Measurements from ENCODE around the gene ETV4.
A peak's percentile ranks its signal among the peaks of the same experiment; 100 is the strongest.
"Not testable (repeated sequence)": the region's sequence is repeated elsewhere in the genome, so short reads cannot be mapped to it uniquely, and the experiment has no call there.

The ETV4 gene

DNA sequence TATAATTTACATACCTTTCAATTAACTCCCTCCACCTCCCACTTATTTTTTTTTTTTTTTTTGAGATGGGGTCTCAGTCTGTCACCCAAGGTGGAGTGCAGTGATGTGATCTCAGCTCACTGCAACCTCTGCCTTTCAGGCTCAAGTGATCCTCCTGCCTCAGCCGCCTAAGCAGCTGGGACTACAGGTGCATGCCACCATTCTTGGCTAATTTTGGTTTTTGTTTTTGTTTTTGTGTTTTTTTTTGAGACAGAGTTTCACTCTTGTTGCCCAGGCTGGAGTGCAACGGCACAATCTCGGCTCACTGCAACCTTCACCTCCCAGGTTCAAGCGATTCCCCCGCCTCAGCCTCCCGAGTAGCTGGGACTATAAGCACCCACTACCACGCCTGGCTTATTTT lies 36.7 kb downstream of the ETV4 start:
- not testable (repeated sequence) for DNase-seq

- no peak for DNase-seq
Observed at GRCh38 chr17:43490621-43491020, 55.5 kb downstream of the ETV4 start.

- peak; percentile 99 for DNase-seq
Observed at GRCh38 chr17:43483674-43484551, 62.2 kb downstream of the ETV4 start, which contains the start of gene DHX8. Gene DHX8 (plus strand): TSS chr17:43483975. CDS start chr17:43484038, 63 bp downstream.

DNA sequence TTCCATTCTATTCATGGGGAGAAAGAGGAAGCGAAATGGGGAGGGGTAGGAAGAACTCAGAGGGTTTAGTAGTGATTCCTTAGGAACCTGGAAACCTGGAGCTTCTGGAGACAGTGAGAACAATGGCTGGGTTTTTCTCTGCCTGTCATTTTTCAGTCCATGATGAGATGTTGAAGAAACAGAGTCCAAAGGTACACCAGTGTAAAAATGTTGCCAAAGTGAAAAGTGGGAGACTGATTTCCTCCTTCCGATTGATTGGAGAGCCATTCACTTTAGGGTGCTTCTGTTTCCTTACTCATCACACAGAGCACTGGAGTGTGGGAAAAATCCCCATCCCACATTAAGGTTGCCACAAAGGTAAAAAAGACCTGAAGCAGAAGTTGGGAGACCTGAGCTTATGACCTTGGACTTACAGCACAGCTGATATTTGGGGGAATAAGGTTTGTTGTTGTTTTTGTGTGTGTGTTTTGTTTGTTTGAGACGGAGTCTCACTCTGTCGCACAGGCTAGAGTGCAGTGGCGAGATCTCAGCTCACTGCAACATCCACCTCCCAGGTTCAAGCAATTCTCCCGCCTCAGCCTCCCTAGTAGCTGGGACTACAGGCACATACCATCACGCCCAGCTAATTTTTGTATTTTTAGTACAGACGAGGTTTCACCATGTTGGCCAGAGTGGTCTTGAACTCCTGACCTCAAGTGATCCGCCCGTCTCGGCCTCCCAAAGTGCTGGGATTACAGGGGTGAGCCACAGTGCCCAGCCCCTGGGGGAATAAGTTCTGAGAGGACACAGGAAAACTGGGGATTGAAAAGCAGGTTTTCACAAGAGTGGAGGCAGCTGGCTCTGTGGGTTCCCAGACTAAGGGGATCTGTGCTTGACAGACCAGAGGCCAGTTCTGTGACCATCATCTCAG lies 63.8 kb downstream of the ETV4 start:
- no peak for DNase-seq

DNA sequence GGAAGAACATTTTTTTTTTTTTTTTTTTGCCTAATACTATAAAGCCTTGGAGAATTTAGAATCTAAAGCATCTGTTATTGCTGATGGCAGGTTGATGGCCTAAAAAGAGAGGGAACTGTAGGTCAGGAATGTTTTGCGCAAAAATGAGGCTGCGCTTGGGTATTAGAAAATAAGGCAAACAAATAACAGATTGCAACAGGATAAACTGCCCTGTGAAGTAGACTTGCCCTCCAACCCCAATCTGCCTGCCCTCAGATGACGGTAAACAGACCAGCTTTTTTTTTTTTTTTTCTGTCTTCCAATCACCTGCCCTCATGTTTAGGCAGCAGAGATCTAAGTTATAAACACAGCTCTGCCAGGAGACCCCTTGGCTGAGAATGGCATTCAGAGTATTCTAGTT lies 66.2 kb downstream of the ETV4 start:
- DNase-seq = no peak
